ENCODE results near the gene NDUFV2.
"Not testable (repeated sequence)": the region's sequence is repeated elsewhere in the genome, so short reads cannot be mapped to it uniquely, and the experiment has no call there.

The NDUFV2 gene

GRCh38 chr18:9157806-9158205 lies 55.3 kb downstream of the NDUFV2 start:
- no peak for DNase-seq

GRCh38 chr18:9160014-9160413 lies 57.5 kb downstream of the NDUFV2 start:
- DNase-seq = no peak

GRCh38 chr18:9162663-9163062 lies 60.2 kb downstream of the NDUFV2 start:
- not testable (repeated sequence) for DNase-seq

- DNase-seq = not testable (repeated sequence)
Observed at GRCh38 chr18:9164149-9164548, 61.6 kb downstream of the NDUFV2 start.

- DNase-seq = not testable (repeated sequence)
Observed at GRCh38 chr18:9165883-9166282, 63.4 kb downstream of the NDUFV2 start.

- DNase-seq = not testable (repeated sequence)
Observed at GRCh38 chr18:9169515-9169914, 67.0 kb downstream of the NDUFV2 start.

GRCh38 chr18:9171919-9172318 lies 69.4 kb downstream of the NDUFV2 start:
- DNase-seq = not testable (repeated sequence)

GRCh38 chr18:9172506-9173127 lies 70.1 kb downstream of the NDUFV2 start:
- no peak for DNase-seq

- no peak for DNase-seq
Observed at GRCh38 chr18:9173770-9174233, 71.3 kb downstream of the NDUFV2 start.

GRCh38 chr18:9174302-9174701 lies 71.8 kb downstream of the NDUFV2 start:
- DNase-seq = no peak

- no peak for DNase-seq
Observed at GRCh38 chr18:9175115-9175514, 72.6 kb downstream of the NDUFV2 start.

- DNase-seq = no peak
Observed at GRCh38 chr18:9177031-9177430, 74.5 kb downstream of the NDUFV2 start.

GRCh38 chr18:9177466-9177865 lies 75.0 kb downstream of the NDUFV2 start:
- DNase-seq = no peak

GRCh38 chr18:9178557-9178956 lies 76.1 kb downstream of the NDUFV2 start:
- DNase-seq = no peak

- no peak for DNase-seq
Observed at GRCh38 chr18:9181275-9181674, 78.8 kb downstream of the NDUFV2 start.

GRCh38 chr18:9182852-9183399 lies 80.4 kb downstream of the NDUFV2 start:
- DNase-seq = no peak

Measured in retina (tissue), 1 donor.